H1 (cell line): ENCODE results near the gene TMEM165. TPM values are rescaled to one million over a fixed set of nuclear protein-coding genes. Genes with fewer than 3 reads are reported as not detected.

Experiments
- CTCF ChIA-PET: fragments of 300-600 bp; sonication (Branson Sonifier 250); formaldehyde crosslinking; loops from one replicate; lab custom pipeline; 2021; ENCODE audit not compliant: partially characterized antibody; lab: Charles Lee
- POLR2A ChIA-PET: fragments of 300-600 bp; sonication (Branson Sonifier 250); formaldehyde crosslinking; loops from one replicate; lab custom pipeline; 2021; ENCODE audit warnings: inconsistent platforms; ENCODE audit not compliant: partially characterized antibody; lab: Charles Lee
- DNase-seq, 2 experiments: peaks; one replicate each; pipeline versions ENCODE4 v3.0.0 to v3.0.0-alpha.2; 2010 to 2022; ENCODE audit warnings: low spot score in 2 of 2, low read depth in 1 of 2, mixed read lengths in 1 of 2
- FAIRE-seq: peaks from 2 replicates; lab custom pipeline; 2011; peaks lifted over from hg19 to GRCh38; lab: Jason Lieb, UNC
- H2AFZ ChIP-seq: 2 replicates; pipeline ENCODE4 v1.8.1; 2012; ENCODE audit warnings: low read length, inconsistent platforms
- H2AK5ac ChIP-seq: 2 replicates; pipeline ENCODE4 v1.6.1; 2013; ENCODE audit warnings: low read depth, low read length
- H2BK120ac ChIP-seq: replicated peaks from 2 replicates; pipeline ENCODE3; 2013; ENCODE audit warnings: low read depth, low read length, inconsistent platforms
- H2BK12ac ChIP-seq: 2 replicates; pipeline ENCODE4 v1.6.1; 2013; ENCODE audit warnings: low read depth, low read length
- H2BK15ac ChIP-seq: 2 replicates; pipeline ENCODE4 v1.6.1; 2013; ENCODE audit warnings: low read length
- H2BK20ac ChIP-seq: 2 replicates; pipeline ENCODE4 v1.6.1; 2013; ENCODE audit warnings: low read length
- H2BK5ac ChIP-seq: 2 replicates; pipeline ENCODE4 v1.6.1; 2013; ENCODE audit warnings: low read depth, low read length
- H3K14ac ChIP-seq: 2 replicates; pipeline ENCODE4 v1.6.1; 2013; ENCODE audit warnings: inconsistent platforms; ENCODE audit not compliant: insufficient read length
- H3K18ac ChIP-seq: 2 replicates; pipeline ENCODE4 v1.6.1; 2013; ENCODE audit warnings: low read length; ENCODE audit errors: extremely low read depth
- H3K23ac ChIP-seq: 2 replicates; pipeline ENCODE4 v1.6.1; 2013; ENCODE audit warnings: inconsistent platforms; ENCODE audit not compliant: insufficient read length
- H3K23me2 ChIP-seq: 2 replicates; pipeline ENCODE4 v1.6.1; 2013; ENCODE audit warnings: low read depth, low read length
- H3K27ac ChIP-seq: 2 replicates; pipeline ENCODE4 v1.6.1; 2011; ENCODE audit warnings: low read depth, low read length, inconsistent platforms
- H3K27me3 ChIP-seq, 4 experiments: replicated peaks in 1 of 4; 1 replicate in 1 of 4; 2 replicates in 3 of 4; pipeline versions ENCODE4 v1.6.1 to v1.8.1; 2011 to 2013; ENCODE audit warnings: low read length in 3 of 4, mild to moderate bottlenecking in 3 of 4, inconsistent platforms in 2 of 4, mixed read lengths in 2 of 4, moderate library complexity in 1 of 4; ENCODE audit not compliant: control insufficient read depth in 3 of 4, insufficient read depth in 3 of 4; ENCODE audit errors: extremely low read depth in 1 of 4
- H3K36me3 ChIP-seq, 4 experiments: 2 replicates each; pipeline versions ENCODE4 v1.6.1 to v1.8.1; 2011 to 2013; ENCODE audit warnings: mild to moderate bottlenecking in 4 of 4, low read length in 3 of 4, moderate library complexity in 2 of 4, control low read depth in 1 of 4, inconsistent platforms in 1 of 4; ENCODE audit not compliant: insufficient read depth in 4 of 4, control insufficient read depth in 2 of 4
- H3K4ac ChIP-seq: replicated peaks from 2 replicates; pipeline ENCODE3; 2013; ENCODE audit warnings: low read length, low read depth, mixed read lengths, inconsistent platforms; ENCODE audit not compliant: insufficient read length
- H3K4me1 ChIP-seq, 4 experiments: replicated peaks in 1 of 4; 1 replicate in 1 of 4; 2 replicates in 3 of 4; pipeline versions ENCODE4 v1.6.1 to v1.8.1; 2011 to 2013; ENCODE audit warnings: low read length in 3 of 4, inconsistent platforms in 2 of 4, mixed read lengths in 1 of 4; ENCODE audit not compliant: insufficient read depth in 4 of 4, control insufficient read depth in 3 of 4
- H3K4me2 ChIP-seq, 2 experiments: 2 replicates each; pipeline versions ENCODE4 v1.6.1 to v1.8.1; 2011 to 2013; ENCODE audit warnings: low read depth in 2 of 2, low read length in 2 of 2, control low read depth in 1 of 2, inconsistent platforms in 1 of 2, mild to moderate bottlenecking in 1 of 2; ENCODE audit not compliant: insufficient read depth in 1 of 2
- H3K4me3 ChIP-seq, 4 experiments: fragments of 200-600, 300-600 bp in 1 of 4; sonication (generic), shearing (Covaris generic), sonication (Bioruptor Twin) in 1 of 4; 2 replicates each; pipeline versions ENCODE4 v1.5.1 to v1.8.1; 2011 to 2016; ENCODE audit warnings: low read length in 4 of 4, low read depth in 3 of 4, control low read depth in 2 of 4, inconsistent platforms in 2 of 4, mild to moderate bottlenecking in 2 of 4, mixed read lengths in 1 of 4, moderate library complexity in 1 of 4; ENCODE audit not compliant: insufficient read depth in 2 of 4; ENCODE audit errors: extremely low read depth in 1 of 4
- H3K56ac ChIP-seq: replicated peaks from 2 replicates; pipeline ENCODE3; 2013; ENCODE audit warnings: low read depth, mild to moderate bottlenecking, mixed read lengths, low read length, inconsistent platforms; ENCODE audit not compliant: insufficient read length
- H3K79me1 ChIP-seq: 2 replicates; pipeline ENCODE4 v1.6.1; 2013; ENCODE audit warnings: low read depth, low read length, control low read depth
- H3K79me2 ChIP-seq, 2 experiments: 2 replicates each; pipeline versions ENCODE4 v1.6.1 to v1.8.1; 2012 to 2013; ENCODE audit warnings: low read length in 2 of 2, mild to moderate bottlenecking in 2 of 2, inconsistent platforms in 1 of 2; ENCODE audit not compliant: insufficient read depth in 2 of 2, control insufficient read depth in 1 of 2
- H3K9ac ChIP-seq, 4 experiments: replicated peaks in 1 of 4; 1 replicate in 1 of 4; 2 replicates in 3 of 4; pipeline versions ENCODE4 v1.6.1 to v1.8.1; 2011 to 2013; ENCODE audit warnings: low read depth in 3 of 4, low read length in 3 of 4, control low read depth in 2 of 4, mild to moderate bottlenecking in 2 of 4, moderate library complexity in 2 of 4, inconsistent platforms in 1 of 4; ENCODE audit errors: extremely low read depth in 1 of 4
- H3K9me3 ChIP-seq, 2 experiments: 2 replicates each; pipeline versions ENCODE4 v1.6.1 to v1.8.1; 2012 to 2013; ENCODE audit warnings: mild to moderate bottlenecking in 2 of 2, moderate library complexity in 2 of 2, control low read depth in 1 of 2, inconsistent platforms in 1 of 2, low read depth in 1 of 2, low read length in 1 of 2, mixed read lengths in 1 of 2; ENCODE audit not compliant: insufficient read depth in 2 of 2
- H4K20me1 ChIP-seq, 2 experiments: replicated peaks in 1 of 2; 2 replicates each; pipeline versions ENCODE3 to v1.8.1; 2011 to 2013; ENCODE audit warnings: inconsistent platforms in 2 of 2, low read length in 2 of 2, mild to moderate bottlenecking in 1 of 2; ENCODE audit not compliant: insufficient read depth in 2 of 2, control insufficient read depth in 1 of 2
- H4K5ac ChIP-seq: 2 replicates; pipeline ENCODE4 v1.6.1; 2013; ENCODE audit warnings: low read length, low read depth, mixed read lengths, inconsistent platforms; ENCODE audit not compliant: insufficient read length
- H4K8ac ChIP-seq: 2 replicates; pipeline ENCODE4 v1.8.0; 2013; ENCODE audit warnings: mild to moderate bottlenecking, moderate library complexity, low read length, inconsistent platforms; ENCODE audit not compliant: insufficient read depth; ENCODE audit errors: extremely low read depth
- H4K91ac ChIP-seq: replicated peaks from 2 replicates; pipeline ENCODE3; 2013; ENCODE audit warnings: low read length, mixed read lengths, inconsistent platforms; ENCODE audit not compliant: insufficient read length
- BCL11A ChIP-seq, 2 experiments: IDR thresholded peaks; one replicate each; pipeline ENCODE4 v1.6.1; 2011; ENCODE audit warnings: low read depth in 2 of 2, low read length in 2 of 2, mild to moderate bottlenecking in 2 of 2
- CBX8 ChIP-seq: fragments of 300-800, 300-1000 bp; sonication (generic); IDR thresholded peaks from 2 replicates; pipeline ENCODE4 v1.7.1; 2016; ENCODE audit warnings: low read depth, low read length, borderline replicate concordance
- CHD1 ChIP-seq: IDR thresholded peaks from 2 replicates; pipeline ENCODE4 v1.6.1; 2012; ENCODE audit warnings: low read depth, low read length, improper control_type of control experiment
- EP300 ChIP-seq, 2 experiments: IDR thresholded peaks; 1 replicate in 1 of 2; 2 replicates in 1 of 2; pipeline ENCODE4 v1.6.1; 2011 to 2012; ENCODE audit warnings: low read depth in 2 of 2, low read length in 2 of 2, mild to moderate bottlenecking in 2 of 2, borderline replicate concordance in 1 of 2, inconsistent platforms in 1 of 2, moderate library complexity in 1 of 2
- JUND ChIP-seq: IDR thresholded peaks from 2 replicates; pipeline ENCODE4 v1.6.1; 2011; ENCODE audit warnings: mild to moderate bottlenecking, improper control_type of control experiment, low read length
- KDM5A ChIP-seq: fragments of 200-600 bp; IDR thresholded peaks from 2 replicates; pipeline ENCODE4 v1.7.1; 2012; ENCODE audit warnings: mild to moderate bottlenecking, low read length, inconsistent platforms, mixed read lengths
- POLR2AphosphoS5 ChIP-seq: IDR thresholded peaks from 2 replicates; pipeline ENCODE4 v1.6.1; 2011; ENCODE audit warnings: low read depth, low read length
- RAD21 ChIP-seq, 2 experiments: IDR thresholded peaks in 1 of 2; conservative IDR thresholded peaks in 1 of 2; 2 replicates each; pipeline ENCODE4 v1.6.1; 2011; ENCODE audit warnings: low read depth in 2 of 2, low read length in 2 of 2, improper control_type of control experiment in 1 of 2, inconsistent platforms in 1 of 2, mild to moderate bottlenecking in 1 of 2, moderate library complexity in 1 of 2
- SIN3A ChIP-seq, 2 experiments: IDR thresholded peaks in 1 of 2; conservative IDR thresholded peaks in 1 of 2; 2 replicates each; pipeline ENCODE4 v1.6.1; 2011 to 2012; ENCODE audit warnings: low read length in 2 of 2, improper control_type of control experiment in 1 of 2, low read depth in 1 of 2, mild to moderate bottlenecking in 1 of 2
- SIRT6 ChIP-seq: IDR thresholded peaks from one replicate; pipeline ENCODE4 v1.7.1; 2012; ENCODE audit warnings: low read length, inconsistent platforms
- SP2 ChIP-seq: IDR thresholded peaks from 2 replicates; pipeline ENCODE4 v1.6.1; 2012; ENCODE audit warnings: mild to moderate bottlenecking, low read length, inconsistent platforms
- SP4 ChIP-seq: IDR thresholded peaks from 2 replicates; pipeline ENCODE4 v1.6.1; 2012; ENCODE audit warnings: low read length, inconsistent platforms
- TEAD4 ChIP-seq: IDR thresholded peaks from 2 replicates; pipeline ENCODE4 v1.6.1; 2012; ENCODE audit warnings: low read depth, low read length, inconsistent platforms, mixed read lengths
- WGBS, 2 experiments: shearing (Covaris generic) in 1 of 2; methylation state at CpG; one replicate each; pipeline versions ENCODE4 v1.1.6 to v1.1.7; 2013 to 2015; ENCODE audit warnings: low lambda C conversion rate in 2 of 2, mixed read lengths in 2 of 2, inconsistent platforms in 1 of 2, low coverage in 1 of 2, missing lambda C conversion rate in 1 of 2; ENCODE audit not compliant: insufficient replicate concordance in 2 of 2, insufficient coverage in 1 of 2, insufficient read length in 1 of 2; ENCODE audit errors: extremely low coverage in 1 of 2, missing lambda C conversion rate in 1 of 2; 5-methylcytosine and 5-hydroxymethylcytosine counted together
- polyA plus RNA-seq, 7 experiments: library from polyadenylated mRNA; depleted of rRNA in 3 of 7; stranded (reverse) in 5 of 7; unstranded in 2 of 7; fragments of >200 nt in 5 of 7; fragments of 200-250 nt in 2 of 7; gene quantifications; 1 replicate in 5 of 7; 2 replicates in 1 of 7; 4 replicates in 1 of 7; pipeline versions ENCODE4 v1.2.1 to v1.2.3, GENCODE V29; 2011 to 2013; ENCODE audit warnings: missing spikeins in 2 of 7, mixed read lengths in 2 of 7
- total RNA-seq: library from RNA; stranded (reverse); fragmentation: NEBNext Ultra II Directional; extraction: Animal tissue kit (Norgen Biotek cat#: 25700); gene quantifications from 2 replicates; pipeline ENCODE4 v1.2.1, GENCODE V29; 2021

TMEM165 gene
- total and polyA plus RNA-seq, 2 of the 8 experiments (the other 6 are each of a cell fraction or from before 2014, with no cell fraction given), result 85.5 to 125 TPM

DNA sequence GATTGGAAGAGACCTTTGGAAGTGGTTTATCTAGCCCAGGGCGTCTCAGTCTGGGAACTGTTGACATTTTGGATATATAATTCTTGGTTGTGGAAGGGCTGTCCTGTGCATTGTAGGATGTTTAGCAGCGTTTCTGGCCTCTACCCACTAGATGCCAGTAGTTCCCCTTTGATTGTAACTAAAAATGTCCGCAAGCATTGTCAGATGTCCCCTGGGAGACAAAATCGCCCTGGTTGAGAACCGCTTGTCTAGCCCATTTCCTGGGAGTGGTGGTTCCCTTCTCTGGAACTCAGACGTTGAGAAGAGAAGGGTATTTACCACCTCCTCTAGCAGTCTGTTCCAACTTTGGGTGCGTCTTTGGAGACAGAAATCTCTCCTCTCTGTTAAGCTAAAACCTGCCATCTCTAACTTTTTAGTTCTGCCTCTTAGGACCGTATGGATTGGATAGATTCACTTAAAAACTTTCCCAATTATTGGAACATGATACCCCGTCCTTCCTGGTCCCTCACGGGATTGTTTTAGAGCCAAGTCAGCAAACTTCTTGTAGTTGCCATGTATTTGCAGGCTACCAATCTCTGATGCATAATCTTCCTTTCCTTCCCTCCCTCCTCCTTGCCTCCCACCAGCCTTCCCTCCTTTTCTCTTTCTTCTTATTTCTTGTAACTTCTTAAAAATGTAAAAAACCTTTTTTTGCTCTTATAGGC is 13.9 kb downstream of the TMEM165 start:
- H3K4me1 ChIP-seq, result peaks cover 0 to 3% (median under 1%) of the 10 kb centered on the region in 4 experiments; a peak in 2 of 7 replicates
- no peak overlapping the region for H3K4me3 ChIP-seq
- no peak overlapping the region for H2AFZ ChIP-seq
- H3K23ac ChIP-seq, result no peak overlapping the region
- no peak for DNase-seq
- no peak overlapping the region for H2BK120ac ChIP-seq
- no peak overlapping the region for H3K18ac ChIP-seq
- H3K56ac ChIP-seq, result no peak overlapping the region
- H4K91ac ChIP-seq, result no peak overlapping the region
- no peak overlapping the region for H2AK5ac ChIP-seq
- CTCF ChIA-PET, result interaction anchor here (0.7 to 2.7 kb wide), 16 partner anchors 9 to 458 kb away, joined by 3 to 9 read pairs (median 3); no protein-coding TSS in a partner anchor
- H4K20me1 ChIP-seq, result peaks cover 14 to 19% of the 10 kb centered on the region in 2 experiments
- no peak overlapping the region for H2BK5ac ChIP-seq
- peaks cover 6% of the 10 kb centered on the region for H3K79me1 ChIP-seq
- H3K9ac ChIP-seq, result no peak overlapping the region
- H3K14ac ChIP-seq, result no peak overlapping the region
- H3K36me3 ChIP-seq, result peaks cover 2 to 43% (median 12%) of the 10 kb centered on the region in 4 experiments; a peak in 6 of 8 replicates
- H2BK15ac ChIP-seq, result no peak overlapping the region
- FAIRE-seq, result peak; percentile 57
- no peaks in the 10 kb centered on the region for H3K9me3 ChIP-seq
- H3K79me2 ChIP-seq, result peaks cover 12 to 95% of the 10 kb centered on the region in 2 experiments
- POLR2A ChIA-PET, result interaction anchor here (0.7 to 2.9 kb wide), 4 partner anchors 13 to 203 kb away, joined by 3 to 19 read pairs (median 4); partner anchors contain the start of genes CLOCK and TMEM165
- H4K8ac ChIP-seq, result no peak overlapping the region
- no peak overlapping the region for H2BK12ac ChIP-seq
- no peak overlapping the region for H2BK20ac ChIP-seq
- no peak overlapping the region for H3K27ac ChIP-seq
- H3K4ac ChIP-seq, result no peak overlapping the region
- H3K4me2 ChIP-seq, result no peak overlapping the region
- no peak overlapping the region for H4K5ac ChIP-seq
- H3K23me2 ChIP-seq, result no peaks in the 10 kb centered on the region
- no peaks in the 10 kb centered on the region for H3K27me3 ChIP-seq
- 79% methylated on average over 10 of the region's 10 CpGs; no CpG with 5 or more reads in 1 of the 2 experiments for WGBS, 2 experiments
- TF ChIP-seq CHD1 (no peak), SIRT6 (no peak), CBX8 (no peak), SP2 (no peak), KDM5A (no peak), JUND (no peak), TEAD4 (no peak), SIN3A (conservative IDR thresholded peaks at IDR 0.05 in 1 of 2, IDR thresholded peaks at IDR 0.05 in 1 of 2; ENCODE audit: low read depth in 1 of 2, low read length in 2 of 2) (no peak), RAD21 (IDR thresholded peaks at IDR 0.05 in 1 of 2, conservative IDR thresholded peaks at IDR 0.05 in 1 of 2; ENCODE audit: low read depth in 2 of 2, low read length in 2 of 2) (peak; percentile 62 to 75), SP4 (no peak), BCL11A (IDR thresholded peaks at IDR 0.05; ENCODE audit: low read depth in 2 of 2, low read length in 2 of 2) (no peak), POLR2AphosphoS5 (no peak), EP300 (IDR thresholded peaks at IDR 0.05; ENCODE audit: borderline replicate concordance in 1 of 2, low read depth in 2 of 2, low read length in 2 of 2) (no peak)
